ENCODE measurements around the gene QTRT2. TPM values are rescaled to one million over a fixed set of nuclear protein-coding genes. Genes with fewer than 3 reads are reported as not detected.

The QTRT2 gene
- total RNA-seq, 4 donors from 2014 or later, result 9.4 to 29.1 (median 21.3) TPM

GRCh38 chr3:114022145-114022802 lies 34.3 kb upstream of the QTRT2 start:
- 66 to 71% methylated on average over 4 of the region's 4 CpGs for WGBS, 2 donors (ENCODE audit: low coverage in 1 of 2)
- H3K4me3 ChIP-seq, result no peak overlapping the region
- H3K9me3 ChIP-seq, result no peaks in the 10 kb centered on the region
- no peak for TF ChIP-seq POLR2A (IDR thresholded peaks at IDR 0.05)
- no peak for TF ChIP-seq EP300 (IDR thresholded peaks at IDR 0.05)
- no peak for TF ChIP-seq POLR2AphosphoS5 (IDR thresholded peaks at IDR 0.05)
- no peak for TF ChIP-seq CTCF (IDR thresholded peaks at IDR 0.05)
- H3K27me3 ChIP-seq, result no peaks in the 10 kb centered on the region
- H3K4me1 ChIP-seq, result no peaks in the 10 kb centered on the region
- H3K27ac ChIP-seq, result no peak overlapping the region
- no peak for ATAC-seq
- no peaks in the 10 kb centered on the region for H3K36me3 ChIP-seq

- WGBS, 2 donors (ENCODE audit: low coverage in 1 of 2), result 76 to 88% methylated on average over 2 of the region's 2 CpGs
- no peak for TF ChIP-seq EP300 (IDR thresholded peaks at IDR 0.05)
- TF ChIP-seq POLR2AphosphoS5 (IDR thresholded peaks at IDR 0.05), result no peak
- TF ChIP-seq CTCF (IDR thresholded peaks at IDR 0.05), result no peak
- TF ChIP-seq POLR2A (IDR thresholded peaks at IDR 0.05), result no peak
- Histone ChIP-seq H3K9me3 (no peaks in the 10 kb centered on the region), H3K4me1 (no peaks in the 10 kb centered on the region), H3K36me3 (no peaks in the 10 kb centered on the region), H3K27ac (no peak overlapping the region), H3K27me3 (no peaks in the 10 kb centered on the region), H3K4me3 (no peak overlapping the region)
- no peak for ATAC-seq
Observed at GRCh38 chr3:114025451-114025850, 31.1 kb upstream of the QTRT2 start.

- Histone ChIP-seq H3K27me3 (no peaks in the 10 kb centered on the region), H3K4me3 (no peak overlapping the region), H3K36me3 (peaks cover 0 to 3% of the 10 kb centered on the region in 2 donors), H3K9me3 (no peaks in the 10 kb centered on the region), H3K4me1 (no peaks in the 10 kb centered on the region), H3K27ac (no peak overlapping the region)
- 39 to 50% methylated on average over 2 of the region's 2 CpGs for WGBS, 2 donors (ENCODE audit: low coverage in 1 of 2)
- no peak for ATAC-seq
- TF ChIP-seq POLR2AphosphoS5 (IDR thresholded peaks at IDR 0.05) (no peak), EP300 (IDR thresholded peaks at IDR 0.05) (no peak), CTCF (IDR thresholded peaks at IDR 0.05) (no peak), POLR2A (IDR thresholded peaks at IDR 0.05) (no peak)
Observed at GRCh38 chr3:114026331-114026730, 30.2 kb upstream of the QTRT2 start.

- no peak for ATAC-seq
- H3K27ac ChIP-seq, result no peak overlapping the region
- no peaks in the 10 kb centered on the region for H3K4me1 ChIP-seq
- WGBS, 2 donors (ENCODE audit: low coverage in 1 of 2), result 75% methylated on average over 1 of the region's 1 CpG; no CpG with 5 or more reads in 1 of the 2 donors
- H3K27me3 ChIP-seq, result no peaks in the 10 kb centered on the region
- no peaks in the 10 kb centered on the region for H3K9me3 ChIP-seq
- H3K4me3 ChIP-seq, result no peak overlapping the region
- TF ChIP-seq POLR2AphosphoS5 (IDR thresholded peaks at IDR 0.05) (no peak), CTCF (IDR thresholded peaks at IDR 0.05) (no peak), POLR2A (IDR thresholded peaks at IDR 0.05) (no peak), EP300 (IDR thresholded peaks at IDR 0.05) (no peak)
- H3K36me3 ChIP-seq, result peaks cover 0 to 43% of the 10 kb centered on the region in 2 donors
Observed at GRCh38 chr3:114033721-114034120, 22.8 kb upstream of the QTRT2 start.

- TF ChIP-seq POLR2A (IDR thresholded peaks at IDR 0.05), result no peak
- no peak for TF ChIP-seq EP300 (IDR thresholded peaks at IDR 0.05)
- TF ChIP-seq CTCF (IDR thresholded peaks at IDR 0.05), result no peak
- TF ChIP-seq POLR2AphosphoS5 (IDR thresholded peaks at IDR 0.05), result no peak
- Histone ChIP-seq H3K27me3 (no peaks in the 10 kb centered on the region), H3K36me3 (peaks cover 0 to 47% of the 10 kb centered on the region in 2 donors), H3K9me3 (no peaks in the 10 kb centered on the region), H3K27ac (no peak overlapping the region), H3K4me1 (no peaks in the 10 kb centered on the region), H3K4me3 (no peak overlapping the region)
- ATAC-seq, result no peak
Observed at GRCh38 chr3:114034211-114034610, 22.3 kb upstream of the QTRT2 start.
